Vagina (tissue), 2 donors: ENCODE measurements around the gene STXBP5.

Experiments used
- POLR2AphosphoS5 ChIP-seq, 2 donors: sonication (generic); formaldehyde crosslinking; IDR thresholded peaks; one replicate each; pipeline ENCODE4 v1.9.0; 2017; ENCODE audit warnings: antibody characterized with exemption in 2 of 2, mild to moderate bottlenecking in 2 of 2, low read depth in 1 of 2; ENCODE audit not compliant: insufficient read depth in 1 of 2
- TF ChIP-seq, protein P1 (sequence below), 3 experiments: fragments of 450-650 bp in 2 of 3; fragments of 200-600 bp in 1 of 3; sonication (generic) in 1 of 3; IDR thresholded peaks; one replicate each; pipeline ENCODE4 v1.5.1; 2017 to 2019; ENCODE audit warnings: antibody characterized with exemption in 3 of 3, mild to moderate bottlenecking in 2 of 3, moderate library complexity in 2 of 3

- TF ChIP-seq, protein P1, sequence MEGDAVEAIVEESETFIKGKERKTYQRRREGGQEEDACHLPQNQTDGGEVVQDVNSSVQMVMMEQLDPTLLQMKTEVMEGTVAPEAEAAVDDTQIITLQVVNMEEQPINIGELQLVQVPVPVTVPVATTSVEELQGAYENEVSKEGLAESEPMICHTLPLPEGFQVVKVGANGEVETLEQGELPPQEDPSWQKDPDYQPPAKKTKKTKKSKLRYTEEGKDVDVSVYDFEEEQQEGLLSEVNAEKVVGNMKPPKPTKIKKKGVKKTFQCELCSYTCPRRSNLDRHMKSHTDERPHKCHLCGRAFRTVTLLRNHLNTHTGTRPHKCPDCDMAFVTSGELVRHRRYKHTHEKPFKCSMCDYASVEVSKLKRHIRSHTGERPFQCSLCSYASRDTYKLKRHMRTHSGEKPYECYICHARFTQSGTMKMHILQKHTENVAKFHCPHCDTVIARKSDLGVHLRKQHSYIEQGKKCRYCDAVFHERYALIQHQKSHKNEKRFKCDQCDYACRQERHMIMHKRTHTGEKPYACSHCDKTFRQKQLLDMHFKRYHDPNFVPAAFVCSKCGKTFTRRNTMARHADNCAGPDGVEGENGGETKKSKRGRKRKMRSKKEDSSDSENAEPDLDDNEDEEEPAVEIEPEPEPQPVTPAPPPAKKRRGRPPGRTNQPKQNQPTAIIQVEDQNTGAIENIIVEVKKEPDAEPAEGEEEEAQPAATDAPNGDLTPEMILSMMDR (IDR thresholded peaks at IDR 0.05): no peak
- no peak for TF ChIP-seq POLR2AphosphoS5 (IDR thresholded peaks at IDR 0.05; ENCODE audit: insufficient read depth in 1 of 2, low read depth in 1 of 2)
Observed at GRCh38 chr6:147190556-147190955, 13.7 kb upstream of the STXBP5 start.
